ENCODE data around the gene ME3.

Gene ME3

GRCh38 chr11:86680716-86681482, 8.5 kb upstream of the ME3 start:
- H3K9ac ChIP-seq (ENCODE audit: low read length), result no peak overlapping the region
- H3K36me3 ChIP-seq (replicated peaks; ENCODE audit: insufficient read depth, low read length), result no peaks in the 10 kb centered on the region
- no peak overlapping the region for H3K27ac ChIP-seq (ENCODE audit: low read length)

DNA sequence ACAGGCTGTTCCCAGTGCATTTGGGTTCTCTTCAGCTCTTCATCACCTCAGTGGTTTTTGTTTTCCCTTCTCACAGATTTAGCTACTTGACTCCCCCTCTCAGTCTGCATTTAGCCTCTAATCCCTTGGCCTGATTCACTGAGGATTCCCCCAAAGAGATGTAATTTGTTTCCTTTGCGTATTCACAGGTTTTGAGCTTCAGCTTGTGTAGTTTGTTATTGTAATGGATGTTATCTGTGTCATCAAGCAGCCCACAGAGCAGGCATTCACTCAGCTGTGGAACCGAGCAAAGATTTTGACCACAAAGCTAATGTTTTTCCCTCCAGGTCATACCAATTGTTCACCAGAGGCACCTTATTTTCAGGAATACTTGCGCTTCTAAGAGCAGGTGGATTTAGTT, 6.4 kb upstream of the ME3 start:
- Histone ChIP-seq H3K79me2 (ENCODE audit: low read length) (no peaks in the 10 kb centered on the region), H3K4me3 (ENCODE audit: low read length) (no peak overlapping the region), H4K20me1 (ENCODE audit: insufficient read depth, low read length) (no peaks in the 10 kb centered on the region), H2AFZ (ENCODE audit: low read length) (no peak overlapping the region), H3K9ac (ENCODE audit: low read length) (no peak overlapping the region), H3F3A (ENCODE audit: insufficient read depth, low read length) (no peaks in the 10 kb centered on the region), H3K9me3 (replicated peaks; ENCODE audit: insufficient read depth, low read length) (no peaks in the 10 kb centered on the region), H3K4me2 (ENCODE audit: low read depth, low read length) (no peak overlapping the region), H3K9me2 (replicated peaks; ENCODE audit: insufficient read depth, low read length) (no peaks in the 10 kb centered on the region), H3K36me3 (replicated peaks; ENCODE audit: insufficient read depth, low read length) (no peaks in the 10 kb centered on the region), H3K27me3 (replicated peaks; ENCODE audit: insufficient read depth, low read length) (no peaks in the 10 kb centered on the region), H3K27ac (ENCODE audit: low read length) (no peak overlapping the region), H3K4me1 (ENCODE audit: low read length) (no peaks in the 10 kb centered on the region)
- DNase-seq, result no peak
- TF ChIP-seq EZH2phosphoT487 (IDR thresholded peaks at IDR 0.05; ENCODE audit: low read length) (no peak), EZH2 (optimal IDR thresholded peaks at IDR 0.05; ENCODE audit: low read depth, low read length) (no peak)
- TF ChIP-seq, protein P1, sequence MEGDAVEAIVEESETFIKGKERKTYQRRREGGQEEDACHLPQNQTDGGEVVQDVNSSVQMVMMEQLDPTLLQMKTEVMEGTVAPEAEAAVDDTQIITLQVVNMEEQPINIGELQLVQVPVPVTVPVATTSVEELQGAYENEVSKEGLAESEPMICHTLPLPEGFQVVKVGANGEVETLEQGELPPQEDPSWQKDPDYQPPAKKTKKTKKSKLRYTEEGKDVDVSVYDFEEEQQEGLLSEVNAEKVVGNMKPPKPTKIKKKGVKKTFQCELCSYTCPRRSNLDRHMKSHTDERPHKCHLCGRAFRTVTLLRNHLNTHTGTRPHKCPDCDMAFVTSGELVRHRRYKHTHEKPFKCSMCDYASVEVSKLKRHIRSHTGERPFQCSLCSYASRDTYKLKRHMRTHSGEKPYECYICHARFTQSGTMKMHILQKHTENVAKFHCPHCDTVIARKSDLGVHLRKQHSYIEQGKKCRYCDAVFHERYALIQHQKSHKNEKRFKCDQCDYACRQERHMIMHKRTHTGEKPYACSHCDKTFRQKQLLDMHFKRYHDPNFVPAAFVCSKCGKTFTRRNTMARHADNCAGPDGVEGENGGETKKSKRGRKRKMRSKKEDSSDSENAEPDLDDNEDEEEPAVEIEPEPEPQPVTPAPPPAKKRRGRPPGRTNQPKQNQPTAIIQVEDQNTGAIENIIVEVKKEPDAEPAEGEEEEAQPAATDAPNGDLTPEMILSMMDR (IDR thresholded peaks at IDR 0.05; ENCODE audit: low read length), result no peak

More at GRCh38 chr11:86680716-86681482, 8.5 kb upstream of the ME3 start:
- TF ChIP-seq EZH2 (optimal IDR thresholded peaks at IDR 0.05; ENCODE audit: low read depth, low read length) (no peak), EZH2phosphoT487 (IDR thresholded peaks at IDR 0.05; ENCODE audit: low read length) (no peak)
- TF ChIP-seq, protein P1 (IDR thresholded peaks at IDR 0.05; ENCODE audit: low read length), result no peak
- no peaks in the 10 kb centered on the region for H3F3A ChIP-seq (ENCODE audit: insufficient read depth, low read length)
- no peak overlapping the region for H2AFZ ChIP-seq (ENCODE audit: low read length)
- H3K27me3 ChIP-seq (replicated peaks; ENCODE audit: insufficient read depth, low read length), result no peaks in the 10 kb centered on the region
- no peak overlapping the region for H3K4me2 ChIP-seq (ENCODE audit: low read depth, low read length)
- no peaks in the 10 kb centered on the region for H3K4me1 ChIP-seq (ENCODE audit: low read length)
- no peak for DNase-seq
- H3K9me2 ChIP-seq (replicated peaks; ENCODE audit: insufficient read depth, low read length), result no peaks in the 10 kb centered on the region
- H3K79me2 ChIP-seq (ENCODE audit: low read length), result no peaks in the 10 kb centered on the region
- H4K20me1 ChIP-seq (ENCODE audit: insufficient read depth, low read length), result no peaks in the 10 kb centered on the region
- H3K4me3 ChIP-seq (ENCODE audit: low read length), result no peak overlapping the region
- H3K9me3 ChIP-seq (replicated peaks; ENCODE audit: insufficient read depth, low read length), result no peaks in the 10 kb centered on the region

- H3K4me2 ChIP-seq (ENCODE audit: low read depth, low read length), result no peak overlapping the region
- no peaks in the 10 kb centered on the region for H3K9me3 ChIP-seq (replicated peaks; ENCODE audit: insufficient read depth, low read length)
- no peak for TF ChIP-seq EZH2phosphoT487 (IDR thresholded peaks at IDR 0.05; ENCODE audit: low read length)
- TF ChIP-seq, protein P1 (IDR thresholded peaks at IDR 0.05; ENCODE audit: low read length), result no peak
- H3F3A ChIP-seq (ENCODE audit: insufficient read depth, low read length), result no peaks in the 10 kb centered on the region
- no peak overlapping the region for H3K27ac ChIP-seq (ENCODE audit: low read length)
- H3K27me3 ChIP-seq (replicated peaks; ENCODE audit: insufficient read depth, low read length), result no peaks in the 10 kb centered on the region
- no peaks in the 10 kb centered on the region for H3K36me3 ChIP-seq (replicated peaks; ENCODE audit: insufficient read depth, low read length)
- no peak for DNase-seq
- H2AFZ ChIP-seq (ENCODE audit: low read length), result no peak overlapping the region
- H3K4me3 ChIP-seq (ENCODE audit: low read length), result no peak overlapping the region
- H3K9ac ChIP-seq (ENCODE audit: low read length), result no peak overlapping the region
- no peaks in the 10 kb centered on the region for H3K79me2 ChIP-seq (ENCODE audit: low read length)
- H3K4me1 ChIP-seq (ENCODE audit: low read length), result no peaks in the 10 kb centered on the region
- no peaks in the 10 kb centered on the region for H3K9me2 ChIP-seq (replicated peaks; ENCODE audit: insufficient read depth, low read length)
- no peaks in the 10 kb centered on the region for H4K20me1 ChIP-seq (ENCODE audit: insufficient read depth, low read length)
Observed at GRCh38 chr11:86678296-86678695, 5.9 kb upstream of the ME3 start.

All from MM.1S (cell line).